HepG2 (cell line): ENCODE data around the gene C3orf18. TPM values are rescaled to one million over a fixed set of nuclear protein-coding genes. Genes with fewer than 3 reads are reported as not detected.

ENCODE experiments used
- AHR ChIP-seq: IDR thresholded peaks from 2 replicates; pipeline ENCODE4 v1.6.1; 2018; ENCODE audit warnings: missing genetic modification reagents, missing compliant biosample characterization
- FOSL1 ChIP-seq: sonication (generic); formaldehyde crosslinking; IDR thresholded peaks from 2 replicates; pipeline ENCODE4 v1.9.0; 2021; ENCODE audit warnings: missing genetic modification reagents, borderline replicate concordance
- HES4 ChIP-seq: sonication (generic); formaldehyde crosslinking; IDR thresholded peaks from 2 replicates; pipeline ENCODE4 v1.9.0; 2021; ENCODE audit warnings: mild to moderate bottlenecking, missing genetic modification reagents, borderline replicate concordance
- KLF9 ChIP-seq: IDR thresholded peaks from 2 replicates; pipeline ENCODE4 v1.6.1; 2016; ENCODE audit warnings: low read depth
- PHF20 ChIP-seq: sonication (generic); formaldehyde crosslinking; IDR thresholded peaks from 2 replicates; pipeline ENCODE4 v1.5.0; 2020; ENCODE audit warnings: mild to moderate bottlenecking, missing genetic modification reagents
- SNRNP70 ChIP-seq: fragments of 200-400 bp; formaldehyde crosslinking; IDR thresholded peaks from 2 replicates; pipeline ENCODE4 v1.6.1; 2017; ENCODE audit warnings: mild to moderate bottlenecking, low read depth, low read length, moderate library complexity
- STAT5B ChIP-seq: sonication (generic); formaldehyde crosslinking; IDR thresholded peaks from 2 replicates; pipeline ENCODE4 v1.4.0; 2020; ENCODE audit warnings: missing genetic modification reagents
- TEAD3 ChIP-seq: optimal IDR thresholded peaks from 2 replicates; pipeline ENCODE3; 2016; ENCODE audit warnings: borderline replicate concordance
- TRIM24 ChIP-seq: sonication (generic); formaldehyde crosslinking; IDR thresholded peaks from 2 replicates; pipeline ENCODE4 v1.8.0; 2022; ENCODE audit warnings: mild to moderate bottlenecking, missing genetic modification reagents
- ZC3H4 ChIP-seq: sonication (generic); formaldehyde crosslinking; IDR thresholded peaks from 2 replicates; pipeline ENCODE4 v1.4.0; 2020; ENCODE audit warnings: missing genetic modification reagents, borderline replicate concordance
- ZFP62 ChIP-seq: sonication (generic); formaldehyde crosslinking; IDR thresholded peaks from 2 replicates; pipeline ENCODE4 v1.4.0; 2020; ENCODE audit warnings: missing genetic modification reagents
- ZNF329 ChIP-seq: sonication (generic); formaldehyde crosslinking; IDR thresholded peaks from 2 replicates; pipeline ENCODE4 v1.9.0; 2021; ENCODE audit warnings: low read depth, mild to moderate bottlenecking, missing genetic modification reagents
- ZNF749 ChIP-seq: sonication (generic); formaldehyde crosslinking; IDR thresholded peaks from 2 replicates; pipeline ENCODE4 v1.8.0; 2022; ENCODE audit warnings: mild to moderate bottlenecking, missing genetic modification reagents, moderate library complexity, borderline replicate concordance
- ZNF766 ChIP-seq: sonication (generic); formaldehyde crosslinking; IDR thresholded peaks from 2 replicates; pipeline ENCODE4 v1.5.0; 2020; ENCODE audit warnings: missing genetic modification reagents, borderline replicate concordance
- polyA plus RNA-seq, 8 experiments: library from polyadenylated mRNA; depleted of rRNA in 3 of 8; stranded (reverse) in 7 of 8; unstranded in 1 of 8; fragments of >200 nt; fragmentation: Illumina TruSeq in 4 of 8; extraction: Trizol in 4 of 8; gene quantifications; 2 replicates each; pipeline versions ENCODE4 v1.2.1 to v1.2.3, GENCODE V29; 2011 to 2016; ENCODE audit warnings: low read depth in 4 of 8, missing spikeins in 1 of 8, mixed read lengths in 1 of 8; ENCODE audit not compliant: insufficient read depth in 1 of 8
- total RNA-seq, 5 experiments: library from RNA; depleted of rRNA; stranded (reverse); fragments of >200 nt; fragmentation: Illumina TruSeq; extraction: Trizol; gene quantifications; 2 replicates each; pipeline ENCODE4 v1.2.3, GENCODE V29; 2016; ENCODE audit warnings: low read depth in 1 of 5
- TF ChIP-seq, protein P1 (sequence below): sonication (generic); formaldehyde crosslinking; IDR thresholded peaks from 2 replicates; pipeline ENCODE4 v1.4.0; 2020; ENCODE audit warnings: missing genetic modification reagents, borderline replicate concordance
- TF ChIP-seq, protein P2 (sequence below): sonication (generic); formaldehyde crosslinking; IDR thresholded peaks from 2 replicates; pipeline ENCODE4 v1.5.0; 2020; ENCODE audit warnings: missing genetic modification reagents
- TF ChIP-seq, protein P3 (sequence below): IDR thresholded peaks from 2 replicates; pipeline ENCODE4 v1.6.1; 2012; ENCODE audit warnings: low read length, improper control_type of control experiment
- TF ChIP-seq, protein P4 (sequence below): sonication (generic); formaldehyde crosslinking; IDR thresholded peaks from 2 replicates; pipeline ENCODE4 v1.5.0; 2020; ENCODE audit warnings: mild to moderate bottlenecking, missing genetic modification reagents, borderline replicate concordance
- TF ChIP-seq, protein P5 (sequence below): fragments of 450-650 bp; IDR thresholded peaks from 2 replicates; pipeline ENCODE4 v1.6.1; 2017

The C3orf18 gene
- total and polyA plus RNA-seq, 2 of the 13 experiments (the other 11 are each of a cell fraction or from before 2014, with no cell fraction given), result 1.6 to 4.8 TPM

DNA sequence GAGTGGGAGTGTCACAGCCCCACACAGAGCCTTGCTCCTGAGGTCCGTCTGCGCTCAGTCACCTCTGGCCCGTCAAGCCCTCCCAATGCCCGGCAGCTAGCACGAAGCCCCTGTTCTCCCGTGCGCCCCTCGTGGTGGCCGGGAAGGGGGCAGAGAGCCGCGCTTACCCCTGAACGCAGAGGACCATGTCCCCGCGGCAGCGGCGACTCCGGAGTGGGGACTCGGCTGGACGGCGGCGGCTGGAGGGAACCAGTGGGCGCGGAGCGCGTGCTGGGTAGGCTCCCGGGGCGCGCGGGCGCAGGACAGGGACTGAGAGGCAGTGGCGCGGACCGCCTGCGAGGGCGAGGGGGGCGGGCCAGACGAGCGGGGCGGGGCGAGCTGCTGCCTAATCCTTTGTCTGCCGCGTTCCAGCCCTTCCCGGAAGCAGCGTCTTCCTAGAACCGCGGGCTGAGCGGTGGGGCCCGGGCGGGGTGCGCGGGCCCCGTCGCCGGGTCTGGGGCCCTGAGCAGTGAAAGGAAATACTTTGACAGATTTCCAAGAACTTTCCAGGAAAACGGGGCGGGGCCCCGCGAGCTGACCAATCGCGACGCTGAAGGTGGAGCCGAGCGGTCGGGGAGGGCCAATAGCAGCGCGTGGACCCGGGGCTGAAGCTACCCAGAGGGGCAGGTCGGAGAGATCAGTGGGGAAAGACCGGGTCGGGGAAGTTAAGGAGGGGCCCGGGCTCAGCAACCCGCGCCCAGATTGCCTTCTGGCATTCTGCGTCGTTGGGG, 44.1 kb upstream of the C3orf18 start, which contains the start of gene CISH (continued):
- TF ChIP-seq AHR (CRISPR knock-in tag), result peak; percentile 66; the same call in 1 of the 2 replicates
- TF ChIP-seq, protein P1, sequence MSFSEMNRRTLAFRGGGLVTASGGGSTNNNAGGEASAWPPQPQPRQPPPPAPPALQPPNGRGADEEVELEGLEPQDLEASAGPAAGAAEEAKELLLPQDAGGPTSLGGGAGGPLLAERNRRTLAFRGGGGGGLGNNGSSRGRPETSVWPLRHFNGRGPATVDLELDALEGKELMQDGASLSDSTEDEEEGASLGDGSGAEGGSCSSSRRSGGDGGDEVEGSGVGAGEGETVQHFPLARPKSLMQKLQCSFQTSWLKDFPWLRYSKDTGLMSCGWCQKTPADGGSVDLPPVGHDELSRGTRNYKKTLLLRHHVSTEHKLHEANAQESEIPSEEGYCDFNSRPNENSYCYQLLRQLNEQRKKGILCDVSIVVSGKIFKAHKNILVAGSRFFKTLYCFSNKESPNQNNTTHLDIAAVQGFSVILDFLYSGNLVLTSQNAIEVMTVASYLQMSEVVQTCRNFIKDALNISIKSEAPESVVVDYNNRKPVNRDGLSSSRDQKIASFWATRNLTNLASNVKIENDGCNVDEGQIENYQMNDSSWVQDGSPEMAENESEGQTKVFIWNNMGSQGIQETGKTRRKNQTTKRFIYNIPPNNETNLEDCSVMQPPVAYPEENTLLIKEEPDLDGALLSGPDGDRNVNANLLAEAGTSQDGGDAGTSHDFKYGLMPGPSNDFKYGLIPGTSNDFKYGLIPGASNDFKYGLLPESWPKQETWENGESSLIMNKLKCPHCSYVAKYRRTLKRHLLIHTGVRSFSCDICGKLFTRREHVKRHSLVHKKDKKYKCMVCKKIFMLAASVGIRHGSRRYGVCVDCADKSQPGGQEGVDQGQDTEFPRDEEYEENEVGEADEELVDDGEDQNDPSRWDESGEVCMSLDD (CRISPR knock-in tag), result peak; percentile 75; the same call in 1 of the 2 replicates
- TF ChIP-seq PHF20 (CRISPR knock-in tag), result peak; percentile 54
- TF ChIP-seq, protein P2, sequence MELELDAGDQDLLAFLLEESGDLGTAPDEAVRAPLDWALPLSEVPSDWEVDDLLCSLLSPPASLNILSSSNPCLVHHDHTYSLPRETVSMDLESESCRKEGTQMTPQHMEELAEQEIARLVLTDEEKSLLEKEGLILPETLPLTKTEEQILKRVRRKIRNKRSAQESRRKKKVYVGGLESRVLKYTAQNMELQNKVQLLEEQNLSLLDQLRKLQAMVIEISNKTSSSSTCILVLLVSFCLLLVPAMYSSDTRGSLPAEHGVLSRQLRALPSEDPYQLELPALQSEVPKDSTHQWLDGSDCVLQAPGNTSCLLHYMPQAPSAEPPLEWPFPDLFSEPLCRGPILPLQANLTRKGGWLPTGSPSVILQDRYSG (CRISPR knock-in tag), result peak; percentile 66; the same call in 1 of the 2 replicates
- peak; percentile 19; the same call in 1 of the 2 replicates for TF ChIP-seq ZNF329 (CRISPR knock-in tag)
- no peak for TF ChIP-seq SNRNP70
- TF ChIP-seq TEAD3, result peak; percentile 55
- peak; percentile 65; the same call in 1 of the 2 replicates for TF ChIP-seq HES4 (CRISPR knock-in tag)
- TF ChIP-seq ZC3H4 (CRISPR knock-in tag), result no peak
- TF ChIP-seq TRIM24, result no peak
- TF ChIP-seq FOSL1, result no peak; the same call in 1 of the 2 replicates
- peak; percentile 55; the same call in 1 of the 2 replicates for TF ChIP-seq ZNF766 (CRISPR knock-in tag)
- no peak for TF ChIP-seq ZFP62 (CRISPR knock-in tag)
- TF ChIP-seq, protein P3, sequence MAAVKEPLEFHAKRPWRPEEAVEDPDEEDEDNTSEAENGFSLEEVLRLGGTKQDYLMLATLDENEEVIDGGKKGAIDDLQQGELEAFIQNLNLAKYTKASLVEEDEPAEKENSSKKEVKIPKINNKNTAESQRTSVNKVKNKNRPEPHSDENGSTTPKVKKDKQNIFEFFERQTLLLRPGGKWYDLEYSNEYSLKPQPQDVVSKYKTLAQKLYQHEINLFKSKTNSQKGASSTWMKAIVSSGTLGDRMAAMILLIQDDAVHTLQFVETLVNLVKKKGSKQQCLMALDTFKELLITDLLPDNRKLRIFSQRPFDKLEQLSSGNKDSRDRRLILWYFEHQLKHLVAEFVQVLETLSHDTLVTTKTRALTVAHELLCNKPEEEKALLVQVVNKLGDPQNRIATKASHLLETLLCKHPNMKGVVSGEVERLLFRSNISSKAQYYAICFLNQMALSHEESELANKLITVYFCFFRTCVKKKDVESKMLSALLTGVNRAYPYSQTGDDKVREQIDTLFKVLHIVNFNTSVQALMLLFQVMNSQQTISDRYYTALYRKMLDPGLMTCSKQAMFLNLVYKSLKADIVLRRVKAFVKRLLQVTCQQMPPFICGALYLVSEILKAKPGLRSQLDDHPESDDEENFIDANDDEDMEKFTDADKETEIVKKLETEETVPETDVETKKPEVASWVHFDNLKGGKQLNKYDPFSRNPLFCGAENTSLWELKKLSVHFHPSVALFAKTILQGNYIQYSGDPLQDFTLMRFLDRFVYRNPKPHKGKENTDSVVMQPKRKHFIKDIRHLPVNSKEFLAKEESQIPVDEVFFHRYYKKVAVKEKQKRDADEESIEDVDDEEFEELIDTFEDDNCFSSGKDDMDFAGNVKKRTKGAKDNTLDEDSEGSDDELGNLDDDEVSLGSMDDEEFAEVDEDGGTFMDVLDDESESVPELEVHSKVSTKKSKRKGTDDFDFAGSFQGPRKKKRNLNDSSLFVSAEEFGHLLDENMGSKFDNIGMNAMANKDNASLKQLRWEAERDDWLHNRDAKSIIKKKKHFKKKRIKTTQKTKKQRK, result no peak
- no peak for TF ChIP-seq KLF9 (CRISPR knock-in tag)
- TF ChIP-seq, protein P4, sequence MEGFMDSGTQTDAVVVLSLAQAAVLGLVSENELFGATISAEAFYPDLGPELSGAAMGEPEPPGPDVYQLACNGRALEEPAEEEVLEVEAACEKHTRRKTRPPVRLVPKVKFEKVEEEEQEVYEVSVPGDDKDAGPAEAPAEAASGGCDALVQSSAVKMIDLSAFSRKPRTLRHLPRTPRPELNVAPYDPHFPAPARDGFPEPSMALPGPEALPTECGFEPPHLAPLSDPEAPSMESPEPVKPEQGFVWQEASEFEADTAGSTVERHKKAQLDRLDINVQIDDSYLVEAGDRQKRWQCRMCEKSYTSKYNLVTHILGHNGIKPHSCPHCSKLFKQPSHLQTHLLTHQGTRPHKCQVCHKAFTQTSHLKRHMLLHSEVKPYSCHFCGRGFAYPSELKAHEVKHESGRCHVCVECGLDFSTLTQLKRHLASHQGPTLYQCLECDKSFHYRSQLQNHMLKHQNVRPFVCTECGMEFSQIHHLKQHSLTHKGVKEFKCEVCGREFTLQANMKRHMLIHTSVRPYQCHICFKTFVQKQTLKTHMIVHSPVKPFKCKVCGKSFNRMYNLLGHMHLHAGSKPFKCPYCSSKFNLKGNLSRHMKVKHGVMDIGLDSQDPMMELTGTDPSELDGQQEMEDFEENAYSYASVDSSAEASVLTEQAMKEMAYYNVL, result no peak
- TF ChIP-seq ZNF749 (CRISPR knock-in tag), result peak; percentile 88
- TF ChIP-seq, protein P5, sequence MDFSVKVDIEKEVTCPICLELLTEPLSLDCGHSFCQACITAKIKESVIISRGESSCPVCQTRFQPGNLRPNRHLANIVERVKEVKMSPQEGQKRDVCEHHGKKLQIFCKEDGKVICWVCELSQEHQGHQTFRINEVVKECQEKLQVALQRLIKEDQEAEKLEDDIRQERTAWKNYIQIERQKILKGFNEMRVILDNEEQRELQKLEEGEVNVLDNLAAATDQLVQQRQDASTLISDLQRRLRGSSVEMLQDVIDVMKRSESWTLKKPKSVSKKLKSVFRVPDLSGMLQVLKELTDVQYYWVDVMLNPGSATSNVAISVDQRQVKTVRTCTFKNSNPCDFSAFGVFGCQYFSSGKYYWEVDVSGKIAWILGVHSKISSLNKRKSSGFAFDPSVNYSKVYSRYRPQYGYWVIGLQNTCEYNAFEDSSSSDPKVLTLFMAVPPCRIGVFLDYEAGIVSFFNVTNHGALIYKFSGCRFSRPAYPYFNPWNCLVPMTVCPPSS, result no peak
- no peak for TF ChIP-seq STAT5B (CRISPR knock-in tag)
